HS-27A (cell line): ENCODE data around the gene PIH1D1.

ENCODE experiments used
- DNase-seq: peaks from one replicate; pipeline ENCODE4 v3.0.0-alpha.2; 2012; ENCODE audit warnings: low read depth, missing footprints

Gene PIH1D1

GRCh38 chr19:49451430-49452181 lies at the start of gene PIH1D1:
Gene PIH1D1 (minus strand): TSS chr19:49451814. CDS start chr19:49451574, 240 bp downstream.
- DNase-seq, result peak; percentile 99

GRCh38 chr19:49499030-49499670 lies 47.5 kb upstream of the PIH1D1 start:
- no peak for DNase-seq

- DNase-seq, result no peak
These were observed 46.9 kb upstream of the PIH1D1 start for GRCh38 chr19:49498475-49498874.

GRCh38 chr19:49497789-49498103 lies 46.1 kb upstream of the PIH1D1 start:
- no peak for DNase-seq

GRCh38 chr19:49497047-49497788 lies 45.6 kb upstream of the PIH1D1 start:
- DNase-seq, result no peak

- DNase-seq, result no peak
These were observed 45.0 kb upstream of the PIH1D1 start for GRCh38 chr19:49496574-49497008.

- no peak for DNase-seq
These were observed 41.2 kb upstream of the PIH1D1 start for GRCh38 chr19:49492573-49493405.

GRCh38 chr19:49491804-49492572 lies 40.4 kb upstream of the PIH1D1 start:
- no peak for DNase-seq

GRCh38 chr19:49491030-49491803 lies 39.6 kb upstream of the PIH1D1 start:
- DNase-seq, result no peak

GRCh38 chr19:49490287-49491029 lies 38.8 kb upstream of the PIH1D1 start:
- no peak for DNase-seq

GRCh38 chr19:49489601-49490167 lies 38.1 kb upstream of the PIH1D1 start:
- no peak for DNase-seq

- no peak for DNase-seq
These were observed 37.4 kb upstream of the PIH1D1 start for GRCh38 chr19:49488863-49489537.

GRCh38 chr19:49488046-49488862 lies 36.6 kb upstream of the PIH1D1 start:
- DNase-seq, result no peak

GRCh38 chr19:49487277-49488045 lies 35.8 kb upstream of the PIH1D1 start, which contains the start of gene RPL13A:
Gene RPL13A (plus strand): TSS chr19:49487608. CDS start chr19:49487630, 22 bp downstream.
- peak; percentile 100 for DNase-seq

- DNase-seq, result no peak
These were observed 35.2 kb upstream of the PIH1D1 start for GRCh38 chr19:49486710-49487276.

GRCh38 chr19:49486232-49486631 lies 34.6 kb upstream of the PIH1D1 start:
- DNase-seq, result no peak
